Activated CD8-positive, alpha-beta T cell treated with anti-CD3 and anti-CD28 coated beads, Interleukin-2, amount 10 ng/mL, durations not matched to agents 7 days and 5 days (primary cell): ENCODE results near the gene RGSL1. TPM values are rescaled to one million over a fixed set of nuclear protein-coding genes. Genes with fewer than 3 reads are reported as not detected.

Experiments used
- ATAC-seq: fragments of 150-1000 bp; cut with Tn5 transposase; one replicate; pipeline ENCODE4 v1.10.0; 2021; ENCODE audit warnings: moderate library complexity
- CTCF ChIA-PET: fragments of 350-600 bp; sonication (Branson Sonifier 250); formaldehyde crosslinking; loops from one replicate; lab custom pipeline; 2021; ENCODE audit warnings: antibody characterized with exemption; lab: Charles Lee
- POLR2A ChIA-PET: fragments of 350-600 bp; sonication (Branson Sonifier 250); formaldehyde crosslinking; loops from one replicate; lab custom pipeline; 2021; ENCODE audit warnings: antibody characterized with exemption; lab: Charles Lee
- DNase-seq: peaks from one replicate; pipeline ENCODE4 v3.0.0-alpha.2; 2020
- H3K27ac Mint-ChIP-seq: one replicate; pipeline ENCODE4 v1.8.0; 2021; ENCODE audit warnings: mild to moderate bottlenecking, mixed read lengths
- H3K27me3 Mint-ChIP-seq: one replicate; pipeline ENCODE4 v1.8.0; 2021; ENCODE audit warnings: low read depth, mixed read lengths
- H3K36me3 Mint-ChIP-seq: one replicate; pipeline ENCODE4 v1.8.0; 2021; ENCODE audit warnings: low read depth, mixed read lengths
- H3K4me1 Mint-ChIP-seq: one replicate; pipeline ENCODE4 v1.8.0; 2021; ENCODE audit warnings: low read depth, mixed read lengths
- H3K4me3 Mint-ChIP-seq: one replicate; pipeline ENCODE4 v1.8.0; 2021; ENCODE audit warnings: mild to moderate bottlenecking, mixed read lengths
- H3K9me3 Mint-ChIP-seq: one replicate; pipeline ENCODE4 v1.8.0; 2022; ENCODE audit warnings: mixed read lengths; ENCODE audit not compliant: insufficient read depth
- total RNA-seq, 2 experiments: library from RNA; stranded (reverse); gene quantifications; one replicate each; pipeline ENCODE4 v1.2.3, GENCODE V29; 2021

RGSL1 gene
- total RNA-seq, 2 experiments from 2014 or later, result not detected

GRCh38 chr1:182447660-182448059, 2.3 kb upstream of the RGSL1 start:
- CTCF ChIA-PET, result interaction anchor here (0.6 to 0.7 kb wide), 2 partner anchors 51 to 168 kb away, joined by 3 read pairs; no protein-coding TSS in a partner anchor
- DNase-seq (no peak), ATAC-seq (no peak)
- POLR2A ChIA-PET, result no interaction called here
- Mint-ChIP-seq H3K27me3 (peaks cover 3% of the 10 kb centered on the region), H3K36me3 (no peaks in the 10 kb centered on the region), H3K9me3 (no peaks in the 10 kb centered on the region), H3K27ac (no peak overlapping the region), H3K4me1 (no peaks in the 10 kb centered on the region), H3K4me3 (no peak overlapping the region)

DNA sequence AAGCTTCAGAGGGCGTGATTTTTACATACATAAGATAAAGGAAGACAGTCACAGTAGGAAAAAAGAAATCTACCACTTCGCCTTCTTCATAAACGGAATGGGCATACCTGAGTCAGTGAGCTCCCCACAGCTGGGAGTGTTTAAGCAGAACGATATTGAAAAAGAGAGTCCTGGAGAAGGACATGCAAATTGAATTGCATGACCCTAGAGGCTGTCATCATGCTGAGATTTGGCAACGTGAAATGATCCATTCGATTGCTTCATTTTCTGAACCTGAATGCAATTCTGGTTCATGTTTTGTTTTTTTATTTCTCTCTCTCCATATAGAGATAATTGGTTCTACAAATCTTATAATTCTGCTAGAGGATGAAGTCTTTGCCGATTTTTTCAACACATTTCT, 3.7 kb downstream of the RGSL1 start:
- Mint-ChIP-seq H3K27me3 (peaks cover 15% of the 10 kb centered on the region), H3K4me1 (no peaks in the 10 kb centered on the region), H3K27ac (no peak overlapping the region), H3K9me3 (no peaks in the 10 kb centered on the region), H3K36me3 (no peaks in the 10 kb centered on the region), H3K4me3 (no peak overlapping the region)
- no peak for ATAC-seq
- no peak for DNase-seq
- CTCF ChIA-PET, result no interaction called here
- POLR2A ChIA-PET, result no interaction called here

- Mint-ChIP-seq H3K4me1 (no peaks in the 10 kb centered on the region), H3K36me3 (no peaks in the 10 kb centered on the region), H3K9me3 (no peaks in the 10 kb centered on the region), H3K27me3 (peaks cover 31% of the 10 kb centered on the region), H3K27ac (no peak overlapping the region), H3K4me3 (no peak overlapping the region)
- no peak for ATAC-seq
- POLR2A ChIA-PET, result no interaction called here
- DNase-seq, result no peak
- CTCF ChIA-PET, result interaction anchor here (1.0 to 1.1 kb wide), 2 partner anchors 27 to 325 kb away, joined by 3 read pairs; no protein-coding TSS in a partner anchor
Measured at GRCh38 chr1:182457844-182458243, 7.9 kb downstream of the RGSL1 start.

DNA sequence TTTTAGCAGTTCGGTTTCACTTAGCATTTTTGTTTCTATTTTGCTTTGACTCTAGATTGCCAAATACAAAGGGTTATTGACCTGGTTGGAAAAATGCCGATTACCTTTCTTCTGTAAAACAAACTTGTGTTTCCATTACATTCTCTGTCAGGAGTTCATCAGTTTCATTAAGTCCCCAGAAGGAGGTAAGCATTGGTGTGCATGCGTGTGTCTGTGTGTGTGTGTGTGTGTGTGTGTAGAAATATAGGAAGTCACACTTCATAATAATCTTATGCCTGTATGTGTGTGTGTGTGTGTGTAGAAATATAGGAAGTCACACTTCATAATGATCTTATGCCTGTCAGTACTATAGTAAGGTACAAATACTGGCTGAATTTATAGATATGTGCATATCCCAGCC, 10.0 kb downstream of the RGSL1 start:
- Mint-ChIP-seq H3K27me3 (peaks cover 23% of the 10 kb centered on the region), H3K36me3 (no peaks in the 10 kb centered on the region), H3K4me1 (no peaks in the 10 kb centered on the region), H3K27ac (no peak overlapping the region), H3K9me3 (peaks cover 8% of the 10 kb centered on the region), H3K4me3 (no peak overlapping the region)
- CTCF ChIA-PET, result no interaction called here
- DNase-seq (no peak), ATAC-seq (no peak)
- POLR2A ChIA-PET, result no interaction called here

DNA sequence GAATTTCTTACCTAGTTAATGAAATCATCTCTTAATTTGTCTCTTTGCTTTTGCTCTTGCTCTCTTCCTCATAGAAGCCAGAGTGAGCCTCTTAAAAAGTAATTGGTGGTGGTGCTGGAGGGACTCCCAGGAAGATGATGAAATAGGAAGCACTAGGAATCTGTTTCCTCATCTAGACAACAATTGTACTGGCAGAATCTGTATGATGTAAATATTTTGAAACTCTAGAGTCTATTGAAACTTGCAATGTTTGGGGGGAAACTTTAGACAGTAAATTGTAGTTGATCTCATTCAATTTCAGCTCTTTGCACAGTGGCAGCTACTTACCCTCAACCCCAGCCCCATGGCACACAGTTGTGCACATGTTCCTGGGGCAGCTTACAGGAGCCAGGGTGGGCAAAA, 10.6 kb downstream of the RGSL1 start:
- ChIA-PET POLR2A (no interaction called here), CTCF (no interaction called here)
- no peak for ATAC-seq
- Mint-ChIP-seq H3K27me3 (peaks cover 22% of the 10 kb centered on the region), H3K9me3 (peaks cover 8% of the 10 kb centered on the region), H3K4me3 (no peak overlapping the region), H3K4me1 (no peaks in the 10 kb centered on the region), H3K27ac (no peak overlapping the region), H3K36me3 (no peaks in the 10 kb centered on the region)
- DNase-seq, result no peak

- DNase-seq, result no peak
- Mint-ChIP-seq H3K4me1 (no peaks in the 10 kb centered on the region), H3K4me3 (no peak overlapping the region), H3K27me3 (peaks cover 15% of the 10 kb centered on the region), H3K36me3 (no peaks in the 10 kb centered on the region), H3K27ac (no peak overlapping the region), H3K9me3 (peaks cover 4% of the 10 kb centered on the region)
- CTCF ChIA-PET, result no interaction called here
- ATAC-seq, result no peak
- POLR2A ChIA-PET, result no interaction called here
Measured at GRCh38 chr1:182473556-182473955, 23.6 kb downstream of the RGSL1 start.

DNA sequence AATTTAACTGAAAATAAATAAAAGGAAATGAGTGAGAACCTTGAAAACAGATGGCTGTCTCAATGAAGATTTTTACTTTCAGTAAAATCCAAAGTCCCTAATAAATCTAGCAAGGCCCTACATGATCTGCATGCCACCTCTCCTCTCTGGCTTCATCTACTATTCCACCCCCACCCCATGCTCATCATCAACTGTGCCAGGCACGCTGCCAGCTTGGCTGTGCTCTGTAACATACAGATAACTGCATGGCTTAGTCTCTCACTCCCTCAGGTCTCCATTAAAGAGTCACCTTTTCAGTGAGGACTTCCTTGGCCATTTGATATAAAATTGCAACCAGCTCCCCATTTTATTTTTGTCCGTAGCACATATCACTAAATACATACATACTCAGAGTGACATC, 26.7 kb downstream of the RGSL1 start:
- no peak overlapping the region for H3K27ac Mint-ChIP-seq
- ChIA-PET CTCF (no interaction called here), POLR2A (no interaction called here)
- no peak overlapping the region for H3K4me3 Mint-ChIP-seq
- DNase-seq, result no peak
- no peaks in the 10 kb centered on the region for H3K4me1 Mint-ChIP-seq
- peaks cover 16% of the 10 kb centered on the region for H3K9me3 Mint-ChIP-seq
- no peak for ATAC-seq
- H3K27me3 Mint-ChIP-seq, result peaks cover 12% of the 10 kb centered on the region
- no peaks in the 10 kb centered on the region for H3K36me3 Mint-ChIP-seq

- H3K27me3 Mint-ChIP-seq, result peaks cover 16% of the 10 kb centered on the region
- peaks cover 16% of the 10 kb centered on the region for H3K9me3 Mint-ChIP-seq
- no peak overlapping the region for H3K4me3 Mint-ChIP-seq
- ChIA-PET CTCF (no interaction called here), POLR2A (no interaction called here)
- ATAC-seq, result no peak
- H3K36me3 Mint-ChIP-seq, result no peaks in the 10 kb centered on the region
- H3K27ac Mint-ChIP-seq, result no peak overlapping the region
- no peaks in the 10 kb centered on the region for H3K4me1 Mint-ChIP-seq
- no peak for DNase-seq
Measured at GRCh38 chr1:182478238-182478637, 28.3 kb downstream of the RGSL1 start.

- Mint-ChIP-seq H3K27ac (no peak overlapping the region), H3K4me3 (no peak overlapping the region), H3K4me1 (no peaks in the 10 kb centered on the region), H3K9me3 (peaks cover 8% of the 10 kb centered on the region), H3K36me3 (no peaks in the 10 kb centered on the region), H3K27me3 (peaks cover 9% of the 10 kb centered on the region)
- no peak for DNase-seq
- POLR2A ChIA-PET, result no interaction called here
- no peak for ATAC-seq
- CTCF ChIA-PET, result interaction anchor here (0.9 to 1.1 kb wide), 3 partner anchors 10 to 399 kb away, joined by 3 read pairs; no protein-coding TSS in a partner anchor
Measured at GRCh38 chr1:182484067-182484466, 34.1 kb downstream of the RGSL1 start.

DNA sequence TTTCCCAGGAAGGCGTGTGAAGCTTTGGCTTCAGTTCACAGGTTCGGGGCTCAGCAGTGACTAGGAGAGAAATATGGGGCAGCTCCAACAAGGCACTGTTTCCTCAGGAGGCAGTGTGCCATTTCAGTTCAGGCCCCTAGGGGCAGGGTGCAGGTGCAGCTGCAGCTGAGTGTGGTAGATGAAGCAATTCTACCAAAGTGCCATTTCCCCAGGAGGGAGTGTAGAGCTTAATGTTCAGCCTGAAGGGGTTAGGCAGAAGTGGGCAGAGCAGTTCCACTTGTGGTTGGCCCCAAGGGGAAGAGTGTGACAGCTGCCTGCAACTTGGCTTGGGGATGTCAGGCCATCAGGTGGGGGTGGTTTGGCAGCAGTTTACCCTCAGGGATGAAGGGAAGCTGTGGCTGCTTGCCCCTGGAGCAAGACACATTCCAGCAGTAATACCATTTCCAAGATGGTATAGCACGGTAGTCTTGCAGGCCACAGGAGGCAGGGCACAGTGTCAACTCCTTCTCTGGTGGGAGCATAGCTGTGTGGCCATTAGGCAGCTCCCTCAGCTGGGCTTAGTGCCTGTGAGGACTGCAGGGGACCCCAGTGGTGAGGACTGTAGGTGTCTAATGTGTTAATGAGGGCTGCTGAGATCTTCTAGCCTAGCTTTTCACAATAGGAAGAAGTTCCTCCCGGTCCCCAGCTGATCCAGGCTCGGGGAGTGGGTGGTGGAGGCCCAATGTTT, 34.7 kb downstream of the RGSL1 start:
- peak; percentile 44 for ATAC-seq
- ChIA-PET POLR2A (no interaction called here), CTCF (interaction anchor here (0.6 to 1.1 kb wide), 4 partner anchors 9 to 400 kb away, joined by 3 read pairs; no protein-coding TSS in a partner anchor)
- no peaks in the 10 kb centered on the region for H3K4me1 Mint-ChIP-seq
- peaks cover 3% of the 10 kb centered on the region for H3K9me3 Mint-ChIP-seq
- peaks cover 7% of the 10 kb centered on the region for H3K27me3 Mint-ChIP-seq
- no peak overlapping the region for H3K27ac Mint-ChIP-seq
- no peaks in the 10 kb centered on the region for H3K36me3 Mint-ChIP-seq
- no peak for DNase-seq
- H3K4me3 Mint-ChIP-seq, result no peak overlapping the region

DNA sequence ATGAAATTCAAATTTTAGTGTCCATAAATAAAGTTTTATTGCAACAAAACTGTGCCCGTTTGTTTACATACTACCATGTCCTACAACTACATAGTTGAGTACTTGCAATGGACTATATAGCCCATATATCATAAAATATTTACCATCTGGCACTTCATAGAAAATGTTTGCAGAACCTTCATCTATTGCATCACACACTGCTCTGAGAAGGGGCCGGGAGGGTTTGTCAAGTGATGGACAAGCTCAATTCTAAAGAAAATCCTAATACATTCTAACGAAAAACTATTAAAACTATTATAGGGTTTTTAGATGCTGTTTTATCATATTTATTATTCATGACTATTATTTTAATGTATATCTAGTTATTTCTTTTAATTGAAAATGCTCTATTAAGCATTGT, 35.9 kb downstream of the RGSL1 start:
- DNase-seq, result no peak
- no peak for ATAC-seq
- no peak overlapping the region for H3K4me3 Mint-ChIP-seq
- no peaks in the 10 kb centered on the region for H3K4me1 Mint-ChIP-seq
- POLR2A ChIA-PET, result no interaction called here
- no peaks in the 10 kb centered on the region for H3K36me3 Mint-ChIP-seq
- no peaks in the 10 kb centered on the region for H3K9me3 Mint-ChIP-seq
- peaks cover 5% of the 10 kb centered on the region for H3K27me3 Mint-ChIP-seq
- no peak overlapping the region for H3K27ac Mint-ChIP-seq
- CTCF ChIA-PET, result no interaction called here

GRCh38 chr1:182488803-182489202, 38.9 kb downstream of the RGSL1 start:
- Mint-ChIP-seq H3K4me1 (no peaks in the 10 kb centered on the region), H3K9me3 (no peaks in the 10 kb centered on the region), H3K4me3 (no peak overlapping the region), H3K27ac (no peak overlapping the region), H3K36me3 (no peaks in the 10 kb centered on the region), H3K27me3 (peaks cover 4% of the 10 kb centered on the region)
- ChIA-PET POLR2A (no interaction called here), CTCF (interaction anchor here (1.1 kb wide), 1 partner anchor 112 kb away, joined by 3 read pairs; no protein-coding TSS in a partner anchor)
- ATAC-seq (no peak), DNase-seq (no peak)
